K562 (cell line): Measurements from ENCODE around the gene SRF. TPM values are rescaled to one million over a fixed set of nuclear protein-coding genes. Genes with fewer than 3 reads are reported as not detected.

Source experiments
- ATAC-seq: fragments of 200-7000 bp; cut with Tn5 transposase; 3 replicates; pipeline ENCODE4 v1.9.1; 2020; ENCODE audit warnings: moderate library complexity
- BruUV-seq: library from RNA; stranded (reverse); fragments of 400-500 nt; replicated peaks from 2 replicates; lab custom pipeline; 2021; lab: Mats Ljungman, UMichigan
- CTCF ChIA-PET: fragments of 300-600 bp; formaldehyde crosslinking; extraction: SDS; loops from one replicate; lab custom pipeline; 2021; ENCODE audit warnings: low intra/inter-chr PET ratio; lab: Yijun Ruan, JAX
- POLR2A ChIA-PET: fragments of 300-600, 350-650 bp; sonication (Branson Sonifier 250); formaldehyde crosslinking; extraction: SDS; loops from one replicate; lab custom pipeline; 2021; ENCODE audit warnings: antibody characterized with exemption, inconsistent platforms; lab: Yijun Ruan, JAX
- DNase-seq, 4 experiments: peaks; one replicate each; pipeline versions ENCODE4 v3.0.0 to v3.0.0-alpha.2; 2011 to 2018; ENCODE audit warnings: low spot score in 3 of 4, mixed read lengths in 3 of 4; ENCODE audit errors: extremely low read depth in 1 of 4
- FAIRE-seq: peaks from 2 replicates; lab custom pipeline; 2011; peaks lifted over from hg19 to GRCh38; lab: Jason Lieb, UNC
- H2AFZ ChIP-seq: 2 replicates; pipeline ENCODE4 v1.6.0; 2011; ENCODE audit warnings: low read depth, low read length, control low read depth, inconsistent platforms
- H3K27ac ChIP-seq: fragments of 200-600 bp; 3 replicates; pipeline ENCODE4 v1.8.0; 2011; ENCODE audit warnings: low read depth, mild to moderate bottlenecking, control low read depth, inconsistent platforms, low read length, moderate library complexity, mixed read lengths; ENCODE audit errors: extremely low read depth
- H3K27me3 ChIP-seq, 2 experiments: fragments of 300-600 bp in 1 of 2; 2 replicates in 1 of 2; 3 replicates in 1 of 2; pipeline versions ENCODE4 v1.6.0 to v1.8.0; 2011; ENCODE audit warnings: inconsistent platforms in 2 of 2, low read length in 2 of 2, mild to moderate bottlenecking in 1 of 2, mixed read lengths in 1 of 2, moderate library complexity in 1 of 2; ENCODE audit not compliant: control insufficient read depth in 2 of 2, insufficient read depth in 2 of 2
- H3K36me3 ChIP-seq: fragments of 300-600 bp; 3 replicates; pipeline ENCODE4 v1.8.0; 2011; ENCODE audit warnings: mild to moderate bottlenecking, low read length, inconsistent platforms; ENCODE audit not compliant: control insufficient read depth, insufficient read depth
- H3K4me1 ChIP-seq, 2 experiments: fragments of 200-600 bp in 1 of 2; replicated peaks in 1 of 2; 2 replicates in 1 of 2; 3 replicates in 1 of 2; pipeline versions ENCODE4 v1.5.1 to v1.8.0; 2011; ENCODE audit warnings: inconsistent platforms in 2 of 2, low read length in 2 of 2, mild to moderate bottlenecking in 1 of 2, mixed read lengths in 1 of 2, moderate library complexity in 1 of 2; ENCODE audit not compliant: control insufficient read depth in 2 of 2, insufficient read depth in 2 of 2
- H3K4me2 ChIP-seq: 2 replicates; pipeline ENCODE4 v1.6.1; 2011; ENCODE audit warnings: low read length, control low read depth, inconsistent platforms, mixed read lengths; ENCODE audit not compliant: insufficient read depth
- H3K4me3 ChIP-seq: fragments of 200-600 bp; sonication (generic), shearing (Covaris generic); 2 replicates; pipeline ENCODE4 v1.5.1; 2016; ENCODE audit warnings: control low read depth, inconsistent platforms
- H3K79me2 ChIP-seq: fragments of 200-600 bp; 3 replicates; pipeline ENCODE4 v1.8.0; 2011; ENCODE audit warnings: low read length, inconsistent platforms; ENCODE audit not compliant: control insufficient read depth, insufficient read depth
- H3K9ac ChIP-seq, 2 experiments: 2 replicates each; pipeline versions ENCODE4 v1.6.0 to v1.6.1; 2011; ENCODE audit warnings: low read depth in 2 of 2, low read length in 2 of 2, control low read depth in 1 of 2, inconsistent platforms in 1 of 2, mild to moderate bottlenecking in 1 of 2, mixed read lengths in 1 of 2; ENCODE audit not compliant: insufficient read depth in 1 of 2
- H3K9me1 ChIP-seq: one replicate; pipeline ENCODE4 v1.6.0; 2011; ENCODE audit warnings: inconsistent platforms, mild to moderate bottlenecking, low read length, moderate library complexity; ENCODE audit not compliant: control insufficient read depth, insufficient read depth
- H3K9me3 ChIP-seq: replicated peaks from 2 replicates; pipeline ENCODE4 v1.5.1; 2011; ENCODE audit warnings: low read depth, low read length, inconsistent platforms; ENCODE audit not compliant: control insufficient read depth, insufficient read depth
- H4K20me1 ChIP-seq: replicated peaks from 2 replicates; pipeline ENCODE4 v1.6.1; 2011; ENCODE audit warnings: low read length, inconsistent platforms, mixed read lengths; ENCODE audit not compliant: control insufficient read depth, insufficient read depth
- DPF2 ChIP-seq: fragments of 450-650 bp; IDR thresholded peaks from 2 replicates; pipeline ENCODE4 v1.6.1; 2016
- HEY1 ChIP-seq: fragments of 250-450 bp; sonication (Bioruptor Pico); IDR thresholded peaks from 2 replicates; pipeline ENCODE4 v1.5.0; 2020; ENCODE audit warnings: mild to moderate bottlenecking, moderate library complexity, borderline replicate concordance
- HNRNPK ChIP-seq: fragments of 200-400 bp; formaldehyde crosslinking; IDR thresholded peaks from one replicate; pipeline ENCODE4 v1.6.1; 2018; ENCODE audit warnings: mild to moderate bottlenecking, low read depth, low read length; ENCODE audit not compliant: poor library complexity, severe bottlenecking
- USF2 ChIP-seq: sonication (generic); formaldehyde crosslinking; IDR thresholded peaks from 2 replicates; pipeline ENCODE4 v1.5.0; 2020; ENCODE audit warnings: missing genetic modification reagents
- WGBS: fragments of 100-300 bp; shearing (Covaris generic); methylation state at CpG from one replicate; pipeline ENCODE4 v1.1.6; 2016; ENCODE audit warnings: low coverage, mixed read lengths; ENCODE audit not compliant: insufficient coverage; ENCODE audit errors: missing lambda C conversion rate; 5-methylcytosine and 5-hydroxymethylcytosine counted together
- in situ Hi-C: fragments of 300-500 bp; cut with MboI; formaldehyde crosslinking; loops from 4 replicates; pipeline ENCODE4 v1.15.0; 2018; ENCODE audit warnings: inconsistent platforms, mixed read lengths
- intact Hi-C: fragments of 100-400 bp; cut with micrococcal nuclease; formaldehyde crosslinking; loops from 2 replicates; pipeline ENCODE4 v1.14.2; 2022
- polyA plus RNA-seq, 8 experiments: library from polyadenylated mRNA; depleted of rRNA in 4 of 8; stranded (reverse) in 5 of 8; unstranded in 3 of 8; fragments of >200 nt; fragmentation: Nextera tagmentation in 2 of 8; fragmentation: Illumina TruSeq in 1 of 8; extraction: Ambion mirVana in 2 of 8; extraction: Trizol in 1 of 8; gene quantifications; 2 replicates each; pipeline versions ENCODE4 v1.2.1 to v1.2.3, GENCODE V29; 2011 to 2014; ENCODE audit warnings: inconsistent platforms in 1 of 8, missing spikeins in 1 of 8
- total RNA-seq, 7 experiments: library from RNA; depleted of rRNA in 6 of 7; stranded (reverse); fragments of >200 nt in 6 of 7; fragmentation: Illumina TruSeq in 2 of 7; extraction: Trizol in 2 of 7; gene quantifications; 2 replicates each; pipeline versions ENCODE4 v1.2.1 to v1.2.3, GENCODE V29; 2011 to 2021; ENCODE audit warnings: low replicate concordance in 1 of 7

The SRF gene
- total and polyA plus RNA-seq, 9 of the 15 experiments (the other 6 are each of a cell fraction or from before 2014, with no cell fraction given), result 2.5 to 37.0 (median 24.6) TPM

- H3K9me3 ChIP-seq, result no peaks in the 10 kb centered on the region
- intact Hi-C loops, result no loop called here
- POLR2A ChIA-PET, result interaction anchor here (0.6 to 1.8 kb wide), 7 partner anchors 15 to 434 kb away, joined by 3 to 10 read pairs (median 3); partner anchors contain the start of gene DNPH1
- peaks cover 0 to 3% of the 10 kb centered on the region in 2 experiments; a peak in 1 of 5 replicates for H3K4me1 ChIP-seq
- no peaks in the 10 kb centered on the region; the same call in 1 of the 2 replicates for H4K20me1 ChIP-seq
- H3K4me2 ChIP-seq, result no peak overlapping the region
- DNase-seq, result no peak
- peak overlapping the region in 1 of 2 experiments; percentile 73; a peak in 2 of 4 replicates for H3K9ac ChIP-seq
- BruUV-seq, result no TSS peak
- H3K27me3 ChIP-seq, result no peaks in the 10 kb centered on the region
- 0 out of 3 replicates have a peak, but pooled peaks cover 4% of the 10 kb centered on the region for H3K36me3 ChIP-seq
- no peaks in the 10 kb centered on the region for H3K9me1 ChIP-seq
- no peak overlapping the region for H3K4me3 ChIP-seq
- TF ChIP-seq DPF2 (no peak), HNRNPK (no peak), USF2 (CRISPR knock-in tag) (no peak), HEY1 (no peak)
- CTCF ChIA-PET, result no interaction called here
- FAIRE-seq, result no peak
- no peak overlapping the region for H2AFZ ChIP-seq
- in situ Hi-C loops, result no loop called here
- ATAC-seq, result peak; percentile 23
- no peaks in the 10 kb centered on the region for H3K79me2 ChIP-seq
- H3K27ac ChIP-seq, result no peak overlapping the region; the same call in 2 of the 3 replicates
- 52% methylated on average over 23 of the region's 23 CpGs for WGBS
Measured at GRCh38 chr6:43204271-43205105, 33.4 kb downstream of the SRF start.
